K562 (cell line): ENCODE measurements around the gene OBSCN. TPM values are rescaled to one million over a fixed set of nuclear protein-coding genes. Genes with fewer than 3 reads are reported as not detected.

Source experiments
- ATAC-seq: fragments of 200-7000 bp; cut with Tn5 transposase; 3 replicates; pipeline ENCODE4 v1.9.1; 2020; ENCODE audit warnings: moderate library complexity
- BruUV-seq: library from RNA; stranded (reverse); fragments of 400-500 nt; replicated peaks from 2 replicates; lab custom pipeline; 2021; lab: Mats Ljungman, UMichigan
- CTCF ChIA-PET: fragments of 300-600 bp; formaldehyde crosslinking; extraction: SDS; loops from one replicate; lab custom pipeline; 2021; ENCODE audit warnings: low intra/inter-chr PET ratio; lab: Yijun Ruan, JAX
- POLR2A ChIA-PET: fragments of 300-600, 350-650 bp; sonication (Branson Sonifier 250); formaldehyde crosslinking; extraction: SDS; loops from one replicate; lab custom pipeline; 2021; ENCODE audit warnings: antibody characterized with exemption, inconsistent platforms; lab: Yijun Ruan, JAX
- DNase-seq, 4 experiments: peaks; one replicate each; pipeline versions ENCODE4 v3.0.0 to v3.0.0-alpha.2; 2011 to 2018; ENCODE audit warnings: low spot score in 3 of 4, mixed read lengths in 3 of 4; ENCODE audit errors: extremely low read depth in 1 of 4
- FAIRE-seq: peaks from 2 replicates; lab custom pipeline; 2011; peaks lifted over from hg19 to GRCh38; lab: Jason Lieb, UNC
- H2AFZ ChIP-seq: 2 replicates; pipeline ENCODE4 v1.6.0; 2011; ENCODE audit warnings: low read depth, low read length, control low read depth, inconsistent platforms
- H3K27ac ChIP-seq: fragments of 200-600 bp; 3 replicates; pipeline ENCODE4 v1.8.0; 2011; ENCODE audit warnings: low read depth, mild to moderate bottlenecking, control low read depth, inconsistent platforms, low read length, moderate library complexity, mixed read lengths; ENCODE audit errors: extremely low read depth
- H3K27me3 ChIP-seq, 2 experiments: fragments of 300-600 bp in 1 of 2; 2 replicates in 1 of 2; 3 replicates in 1 of 2; pipeline versions ENCODE4 v1.6.0 to v1.8.0; 2011; ENCODE audit warnings: inconsistent platforms in 2 of 2, low read length in 2 of 2, mild to moderate bottlenecking in 1 of 2, mixed read lengths in 1 of 2, moderate library complexity in 1 of 2; ENCODE audit not compliant: control insufficient read depth in 2 of 2, insufficient read depth in 2 of 2
- H3K36me3 ChIP-seq: fragments of 300-600 bp; 3 replicates; pipeline ENCODE4 v1.8.0; 2011; ENCODE audit warnings: mild to moderate bottlenecking, low read length, inconsistent platforms; ENCODE audit not compliant: control insufficient read depth, insufficient read depth
- H3K4me1 ChIP-seq, 2 experiments: fragments of 200-600 bp in 1 of 2; replicated peaks in 1 of 2; 2 replicates in 1 of 2; 3 replicates in 1 of 2; pipeline versions ENCODE4 v1.5.1 to v1.8.0; 2011; ENCODE audit warnings: inconsistent platforms in 2 of 2, low read length in 2 of 2, mild to moderate bottlenecking in 1 of 2, mixed read lengths in 1 of 2, moderate library complexity in 1 of 2; ENCODE audit not compliant: control insufficient read depth in 2 of 2, insufficient read depth in 2 of 2
- H3K4me2 ChIP-seq: 2 replicates; pipeline ENCODE4 v1.6.1; 2011; ENCODE audit warnings: low read length, control low read depth, inconsistent platforms, mixed read lengths; ENCODE audit not compliant: insufficient read depth
- H3K4me3 ChIP-seq: fragments of 200-600 bp; sonication (generic), shearing (Covaris generic); 2 replicates; pipeline ENCODE4 v1.5.1; 2016; ENCODE audit warnings: control low read depth, inconsistent platforms
- H3K79me2 ChIP-seq: fragments of 200-600 bp; 3 replicates; pipeline ENCODE4 v1.8.0; 2011; ENCODE audit warnings: low read length, inconsistent platforms; ENCODE audit not compliant: control insufficient read depth, insufficient read depth
- H3K9ac ChIP-seq, 2 experiments: 2 replicates each; pipeline versions ENCODE4 v1.6.0 to v1.6.1; 2011; ENCODE audit warnings: low read depth in 2 of 2, low read length in 2 of 2, control low read depth in 1 of 2, inconsistent platforms in 1 of 2, mild to moderate bottlenecking in 1 of 2, mixed read lengths in 1 of 2; ENCODE audit not compliant: insufficient read depth in 1 of 2
- H3K9me1 ChIP-seq: one replicate; pipeline ENCODE4 v1.6.0; 2011; ENCODE audit warnings: inconsistent platforms, mild to moderate bottlenecking, low read length, moderate library complexity; ENCODE audit not compliant: control insufficient read depth, insufficient read depth
- H3K9me3 ChIP-seq: replicated peaks from 2 replicates; pipeline ENCODE4 v1.5.1; 2011; ENCODE audit warnings: low read depth, low read length, inconsistent platforms; ENCODE audit not compliant: control insufficient read depth, insufficient read depth
- H4K20me1 ChIP-seq: replicated peaks from 2 replicates; pipeline ENCODE4 v1.6.1; 2011; ENCODE audit warnings: low read length, inconsistent platforms, mixed read lengths; ENCODE audit not compliant: control insufficient read depth, insufficient read depth
- E2F4 ChIP-seq: sonication (generic); formaldehyde crosslinking; IDR thresholded peaks from 2 replicates; pipeline ENCODE4 v1.8.0; 2022; ENCODE audit warnings: mild to moderate bottlenecking, low read depth, missing genetic modification reagents
- FOSL1 ChIP-seq: fragments of 200-800 bp; sonication (Bioruptor generic); conservative IDR thresholded peaks from 2 replicates; pipeline ENCODE4 v1.6.1; 2016; ENCODE audit warnings: missing genetic modification characterization, missing compliant biosample characterization
- GATA2 ChIP-seq: sonication (generic); formaldehyde crosslinking; IDR thresholded peaks from 2 replicates; pipeline ENCODE4 v1.4.0; 2020; ENCODE audit warnings: mild to moderate bottlenecking, missing genetic modification reagents
- PRDM10 ChIP-seq: fragments of 450-650 bp; IDR thresholded peaks from 2 replicates; pipeline ENCODE4 v1.6.1; 2018; ENCODE audit not compliant: partially characterized antibody
- REST ChIP-seq, 2 experiments: fragments of 450-650 bp; formaldehyde crosslinking in 1 of 2; IDR thresholded peaks; 2 replicates each; pipeline versions ENCODE4 v1.4.0 to v1.6.1; 2014 to 2020; ENCODE audit warnings: mild to moderate bottlenecking in 2 of 2, borderline replicate concordance in 1 of 2, low read depth in 1 of 2
- SNIP1 ChIP-seq: fragments of 450-650 bp; IDR thresholded peaks from 2 replicates; pipeline ENCODE4 v1.7.1; 2017; ENCODE audit warnings: low read depth, mild to moderate bottlenecking
- WGBS: fragments of 100-300 bp; shearing (Covaris generic); methylation state at CpG from one replicate; pipeline ENCODE4 v1.1.6; 2016; ENCODE audit warnings: low coverage, mixed read lengths; ENCODE audit not compliant: insufficient coverage; ENCODE audit errors: missing lambda C conversion rate; 5-methylcytosine and 5-hydroxymethylcytosine counted together
- in situ Hi-C: fragments of 300-500 bp; cut with MboI; formaldehyde crosslinking; loops from 4 replicates; pipeline ENCODE4 v1.15.0; 2018; ENCODE audit warnings: inconsistent platforms, mixed read lengths
- intact Hi-C: fragments of 100-400 bp; cut with micrococcal nuclease; formaldehyde crosslinking; loops from 2 replicates; pipeline ENCODE4 v1.14.2; 2022
- polyA plus RNA-seq, 8 experiments: library from polyadenylated mRNA; depleted of rRNA in 4 of 8; stranded (reverse) in 5 of 8; unstranded in 3 of 8; fragments of >200 nt; fragmentation: Nextera tagmentation in 2 of 8; fragmentation: Illumina TruSeq in 1 of 8; extraction: Ambion mirVana in 2 of 8; extraction: Trizol in 1 of 8; gene quantifications; 2 replicates each; pipeline versions ENCODE4 v1.2.1 to v1.2.3, GENCODE V29; 2011 to 2014; ENCODE audit warnings: inconsistent platforms in 1 of 8, missing spikeins in 1 of 8
- total RNA-seq, 7 experiments: library from RNA; depleted of rRNA in 6 of 7; stranded (reverse); fragments of >200 nt in 6 of 7; fragmentation: Illumina TruSeq in 2 of 7; extraction: Trizol in 2 of 7; gene quantifications; 2 replicates each; pipeline versions ENCODE4 v1.2.1 to v1.2.3, GENCODE V29; 2011 to 2021; ENCODE audit warnings: low replicate concordance in 1 of 7

The OBSCN gene
- total and polyA plus RNA-seq, 9 of the 15 experiments (the other 6 are each of a cell fraction or from before 2014, with no cell fraction given), result 0.18 to 19.7 (median 3.6) TPM

- Histone ChIP-seq H3K4me1 (peaks cover 5 to 49% of the 10 kb centered on the region in 2 experiments; a peak in 3 of 5 replicates), H2AFZ (no peak overlapping the region), H3K9ac (no peak overlapping the region), H3K27me3 (peaks cover 17 to 56% of the 10 kb centered on the region in 2 experiments; a peak in 4 of 5 replicates), H3K9me3 (no peaks in the 10 kb centered on the region), H3K4me2 (no peak overlapping the region), H3K27ac (no peak overlapping the region), H3K9me1 (no peaks in the 10 kb centered on the region), H3K4me3 (no peak overlapping the region), H3K36me3 (no peaks in the 10 kb centered on the region), H4K20me1 (no peaks in the 10 kb centered on the region), H3K79me2 (no peaks in the 10 kb centered on the region)
- intact Hi-C loops, result no loop called here
- DNase-seq, result no peak
- no TSS peak for BruUV-seq
- in situ Hi-C loops, result loop anchor here (10.0 kb wide), 1 partner anchor 178 kb away; no protein-coding TSS in a partner anchor
- no peak for FAIRE-seq
- ChIA-PET POLR2A (interaction anchor here (0.6 kb wide), 1 partner anchor 18 kb away, joined by 4 read pairs; no protein-coding TSS in a partner anchor), CTCF (no interaction called here)
- 6% methylated on average over 18 of the region's 18 CpGs for WGBS
- ATAC-seq, result peak; percentile 16; the same call in 2 of the 3 replicates
- TF ChIP-seq GATA2 (CRISPR knock-in tag), result peak; percentile 14; the same call in 1 of the 2 replicates
- no peak for TF ChIP-seq E2F4
- no peak for TF ChIP-seq SNIP1
- peak; percentile 50; the same call in 1 of the 2 replicates for TF ChIP-seq REST (IDR thresholded peaks at IDR 0.05; ENCODE audit: borderline replicate concordance)
- no peak for TF ChIP-seq REST (CRISPR knock-in tag; IDR thresholded peaks at IDR 0.05; ENCODE audit: low read depth)
- TF ChIP-seq PRDM10, result peak; percentile 50
- TF ChIP-seq FOSL1, result no peak
These were observed 128.6 kb downstream of the OBSCN start for GRCh38 chr1:228336308-228337030.
